HEK293 (cell line): Measurements from ENCODE around the gene GINS2.

Experiments
- KLF9 ChIP-seq: fragments of 450-650 bp; formaldehyde crosslinking; IDR thresholded peaks from 2 replicates; pipeline ENCODE4 v1.5.1; 2016; ENCODE audit warnings: missing biosample characterization, missing genetic modification characterization, low read depth
- ZFP3 ChIP-seq: fragments of 450-650 bp; formaldehyde crosslinking; IDR thresholded peaks from 2 replicates; pipeline ENCODE4 v1.5.1; 2016; ENCODE audit warnings: low read depth, missing biosample characterization, missing genetic modification characterization
- ZNF16 ChIP-seq: fragments of 450-650 bp; formaldehyde crosslinking; IDR thresholded peaks from 2 replicates; pipeline ENCODE4 v1.5.1; 2016; ENCODE audit warnings: low read depth, missing biosample characterization, missing genetic modification characterization
- TF ChIP-seq, protein P1 (sequence below): fragments of 450-650 bp; formaldehyde crosslinking; IDR thresholded peaks from 2 replicates; pipeline ENCODE4 v1.5.1; 2016; ENCODE audit warnings: missing biosample characterization, missing genetic modification characterization
- TF ChIP-seq, protein P2 (sequence below): fragments of 450-650 bp; formaldehyde crosslinking; IDR thresholded peaks from 2 replicates; pipeline ENCODE4 v1.5.1; 2017; ENCODE audit warnings: missing biosample characterization, missing genetic modification characterization

DNA sequence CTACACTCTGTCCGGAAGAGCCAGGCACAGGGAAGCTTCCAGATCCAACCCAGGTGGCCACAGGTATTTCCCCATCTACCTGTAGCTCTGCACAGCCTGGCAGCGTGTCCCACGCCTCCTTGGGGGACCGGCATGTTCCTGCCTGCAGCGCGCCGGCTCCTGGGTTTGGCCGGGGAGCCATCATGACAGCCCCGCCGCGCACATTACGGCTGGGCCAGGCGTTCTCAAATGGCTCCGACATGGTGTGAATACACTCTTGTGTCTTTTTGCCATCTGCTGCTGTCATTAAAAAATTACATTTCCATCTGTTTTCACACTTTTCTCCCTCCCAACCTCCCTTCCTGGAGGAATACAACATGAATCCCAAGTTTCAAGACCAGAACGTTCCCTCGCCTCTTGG lies 8.0 kb upstream of the GINS2 start:
- TF ChIP-seq, protein P1, sequence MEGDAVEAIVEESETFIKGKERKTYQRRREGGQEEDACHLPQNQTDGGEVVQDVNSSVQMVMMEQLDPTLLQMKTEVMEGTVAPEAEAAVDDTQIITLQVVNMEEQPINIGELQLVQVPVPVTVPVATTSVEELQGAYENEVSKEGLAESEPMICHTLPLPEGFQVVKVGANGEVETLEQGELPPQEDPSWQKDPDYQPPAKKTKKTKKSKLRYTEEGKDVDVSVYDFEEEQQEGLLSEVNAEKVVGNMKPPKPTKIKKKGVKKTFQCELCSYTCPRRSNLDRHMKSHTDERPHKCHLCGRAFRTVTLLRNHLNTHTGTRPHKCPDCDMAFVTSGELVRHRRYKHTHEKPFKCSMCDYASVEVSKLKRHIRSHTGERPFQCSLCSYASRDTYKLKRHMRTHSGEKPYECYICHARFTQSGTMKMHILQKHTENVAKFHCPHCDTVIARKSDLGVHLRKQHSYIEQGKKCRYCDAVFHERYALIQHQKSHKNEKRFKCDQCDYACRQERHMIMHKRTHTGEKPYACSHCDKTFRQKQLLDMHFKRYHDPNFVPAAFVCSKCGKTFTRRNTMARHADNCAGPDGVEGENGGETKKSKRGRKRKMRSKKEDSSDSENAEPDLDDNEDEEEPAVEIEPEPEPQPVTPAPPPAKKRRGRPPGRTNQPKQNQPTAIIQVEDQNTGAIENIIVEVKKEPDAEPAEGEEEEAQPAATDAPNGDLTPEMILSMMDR (tag by site-specific recombination): no peak
- TF ChIP-seq, protein P2, sequence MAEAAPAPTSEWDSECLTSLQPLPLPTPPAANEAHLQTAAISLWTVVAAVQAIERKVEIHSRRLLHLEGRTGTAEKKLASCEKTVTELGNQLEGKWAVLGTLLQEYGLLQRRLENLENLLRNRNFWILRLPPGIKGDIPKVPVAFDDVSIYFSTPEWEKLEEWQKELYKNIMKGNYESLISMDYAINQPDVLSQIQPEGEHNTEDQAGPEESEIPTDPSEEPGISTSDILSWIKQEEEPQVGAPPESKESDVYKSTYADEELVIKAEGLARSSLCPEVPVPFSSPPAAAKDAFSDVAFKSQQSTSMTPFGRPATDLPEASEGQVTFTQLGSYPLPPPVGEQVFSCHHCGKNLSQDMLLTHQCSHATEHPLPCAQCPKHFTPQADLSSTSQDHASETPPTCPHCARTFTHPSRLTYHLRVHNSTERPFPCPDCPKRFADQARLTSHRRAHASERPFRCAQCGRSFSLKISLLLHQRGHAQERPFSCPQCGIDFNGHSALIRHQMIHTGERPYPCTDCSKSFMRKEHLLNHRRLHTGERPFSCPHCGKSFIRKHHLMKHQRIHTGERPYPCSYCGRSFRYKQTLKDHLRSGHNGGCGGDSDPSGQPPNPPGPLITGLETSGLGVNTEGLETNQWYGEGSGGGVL (tag by site-specific recombination): no peak
- no peak for TF ChIP-seq KLF9 (tag by site-specific recombination)
- no peak for TF ChIP-seq ZNF16 (tag by site-specific recombination)
- TF ChIP-seq ZFP3 (tag by site-specific recombination): no peak
